Effector memory CD8-positive, alpha-beta T cell (primary cell): ENCODE results near the gene SMYD3.

ENCODE experiments used
- ATAC-seq: fragments of 150-1000 bp; cut with Tn5 transposase; replicated peaks from 2 replicates; pipeline ENCODE4 v1.10.0; 2021; ENCODE audit warnings: mild to moderate bottlenecking, moderate library complexity
- DNase-seq, 3 experiments: peaks; one replicate each; pipeline ENCODE4 v3.0.0; 2021
- H3K27ac Mint-ChIP-seq, 2 donors: one replicate each; pipeline ENCODE4 v1.8.0; 2022; ENCODE audit warnings: mild to moderate bottlenecking in 2 of 2, mixed read lengths in 2 of 2, moderate library complexity in 2 of 2
- H3K27me3 Mint-ChIP-seq, 2 donors: one replicate each; pipeline ENCODE4 v1.8.0; 2022; ENCODE audit warnings: mixed read lengths in 2 of 2
- H3K36me3 Mint-ChIP-seq: one replicate; pipeline ENCODE4 v1.8.0; 2022; ENCODE audit warnings: mild to moderate bottlenecking, moderate library complexity, mixed read lengths; ENCODE audit not compliant: insufficient read depth
- H3K4me1 Mint-ChIP-seq, 2 donors: one replicate each; pipeline ENCODE4 v1.8.0; 2022; ENCODE audit warnings: low read depth in 2 of 2, mixed read lengths in 2 of 2
- H3K4me3 Mint-ChIP-seq, 2 donors: one replicate each; pipeline ENCODE4 v1.8.0; 2022; ENCODE audit warnings: mild to moderate bottlenecking in 2 of 2, mixed read lengths in 2 of 2, moderate library complexity in 2 of 2
- H3K9me3 Mint-ChIP-seq, 2 donors: one replicate each; pipeline ENCODE4 v1.8.0; 2022; ENCODE audit warnings: mixed read lengths in 2 of 2

SMYD3 gene

GRCh38 chr1:246219508-246220030, 287.5 kb downstream of the SMYD3 start:
- H3K9me3 Mint-ChIP-seq: no peaks in the 10 kb centered on the region
- ATAC-seq: no peak
- no peak overlapping the region for H3K4me3 Mint-ChIP-seq
- no peaks in the 10 kb centered on the region for H3K27me3 Mint-ChIP-seq
- no peak overlapping the region for H3K27ac Mint-ChIP-seq
- DNase-seq: no peak
- peaks cover 0 to 4% of the 10 kb centered on the region in 2 donors for H3K4me1 Mint-ChIP-seq
- no peaks in the 10 kb centered on the region for H3K36me3 Mint-ChIP-seq

DNA sequence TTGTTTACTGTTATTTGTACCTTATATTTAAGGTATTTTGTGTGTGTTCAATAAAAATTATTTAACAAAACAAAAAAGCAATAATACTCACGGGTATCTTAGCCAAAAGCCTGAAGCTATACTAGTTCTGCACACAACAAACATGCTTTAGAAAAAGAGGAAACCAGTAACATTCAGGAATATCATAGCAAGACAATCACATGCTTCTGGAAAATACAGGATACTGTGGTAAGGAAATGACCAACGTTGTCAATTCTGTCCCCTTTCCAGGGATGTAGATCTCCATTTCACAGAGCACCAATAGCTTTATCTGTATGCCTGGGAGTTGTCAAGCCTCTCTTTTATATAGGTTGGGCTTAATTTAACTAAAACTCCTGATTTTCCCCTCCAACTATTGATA, 288.4 kb downstream of the SMYD3 start:
- Mint-ChIP-seq H3K4me3 (no peak overlapping the region), H3K27ac (no peak overlapping the region), H3K9me3 (no peaks in the 10 kb centered on the region), H3K27me3 (no peaks in the 10 kb centered on the region), H3K4me1 (peaks cover 0 to 4% of the 10 kb centered on the region in 2 donors), H3K36me3 (no peaks in the 10 kb centered on the region)
- DNase-seq (no peak), ATAC-seq (no peak)

DNA sequence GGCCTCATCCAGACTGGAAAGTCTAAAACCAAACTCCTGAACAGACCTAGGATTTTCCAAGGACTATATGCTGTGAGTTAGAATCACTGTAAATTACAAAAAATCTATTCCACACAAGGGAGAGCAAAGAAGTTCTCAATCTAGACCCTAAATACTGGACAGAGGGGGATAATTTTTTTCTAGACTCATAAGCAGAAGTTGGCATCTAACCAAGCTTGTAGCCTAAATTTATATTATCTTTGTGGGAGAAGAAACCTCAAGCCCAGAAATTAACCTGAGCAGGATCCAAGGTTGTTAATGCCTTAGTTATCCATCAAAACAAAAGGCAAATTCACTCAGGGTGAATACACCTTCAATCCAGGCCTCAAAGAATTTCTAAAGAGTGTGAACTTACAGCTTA, 290.2 kb downstream of the SMYD3 start:
- DNase-seq (no peak), ATAC-seq (no peak)
- Mint-ChIP-seq H3K36me3 (no peaks in the 10 kb centered on the region), H3K4me1 (peaks cover 0 to 4% of the 10 kb centered on the region in 2 donors), H3K4me3 (no peak overlapping the region), H3K9me3 (no peaks in the 10 kb centered on the region), H3K27ac (no peak overlapping the region), H3K27me3 (no peaks in the 10 kb centered on the region)

GRCh38 chr1:246215510-246215903, 291.6 kb downstream of the SMYD3 start:
- DNase-seq (no peak), ATAC-seq (no peak)
- Mint-ChIP-seq H3K4me3 (no peak overlapping the region), H3K36me3 (no peaks in the 10 kb centered on the region), H3K27ac (no peak overlapping the region), H3K9me3 (no peaks in the 10 kb centered on the region), H3K27me3 (no peaks in the 10 kb centered on the region), H3K4me1 (peaks cover 0 to 4% of the 10 kb centered on the region in 2 donors)

DNA sequence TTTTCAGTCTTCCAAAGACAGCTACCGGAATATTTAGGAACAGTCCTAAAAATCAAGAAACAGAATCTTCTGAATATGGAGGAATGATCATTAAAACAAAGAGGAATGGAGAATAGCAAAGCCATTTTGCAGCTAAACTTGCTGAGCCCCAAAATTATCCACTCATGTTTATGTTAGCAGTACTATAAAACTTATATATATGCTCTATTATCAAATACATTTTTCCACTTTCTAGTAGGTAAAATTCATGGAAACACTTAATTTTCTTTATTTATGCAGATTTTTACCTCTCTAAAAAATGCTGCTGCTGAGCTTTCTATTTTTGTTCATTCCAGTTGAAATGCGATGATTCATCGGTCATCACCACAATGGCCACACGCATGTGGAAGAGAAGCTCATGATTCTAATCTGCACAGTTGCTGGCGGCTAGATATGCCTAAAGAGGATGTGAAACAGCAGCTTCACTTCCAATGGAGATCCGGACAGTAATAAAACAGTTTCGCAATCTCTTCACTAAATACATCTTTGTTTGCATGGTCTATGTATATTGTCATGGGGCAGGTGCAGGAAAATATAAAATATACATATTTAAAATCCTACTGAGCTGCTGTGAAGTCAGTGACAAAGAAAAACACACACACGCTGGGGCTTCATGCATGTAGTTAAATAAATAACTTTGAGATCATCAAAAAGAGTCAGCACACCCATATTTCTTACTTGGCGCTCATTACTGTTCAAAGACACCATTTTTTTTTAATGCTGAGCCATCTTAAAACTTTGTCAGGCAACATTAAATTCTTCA, 292.2 kb downstream of the SMYD3 start:
- Mint-ChIP-seq H3K27ac (no peak overlapping the region), H3K36me3 (no peaks in the 10 kb centered on the region), H3K27me3 (no peaks in the 10 kb centered on the region), H3K4me1 (peaks cover 0 to 4% of the 10 kb centered on the region in 2 donors), H3K9me3 (no peaks in the 10 kb centered on the region), H3K4me3 (no peak overlapping the region)
- no peak for DNase-seq
- ATAC-seq: no peak

DNA sequence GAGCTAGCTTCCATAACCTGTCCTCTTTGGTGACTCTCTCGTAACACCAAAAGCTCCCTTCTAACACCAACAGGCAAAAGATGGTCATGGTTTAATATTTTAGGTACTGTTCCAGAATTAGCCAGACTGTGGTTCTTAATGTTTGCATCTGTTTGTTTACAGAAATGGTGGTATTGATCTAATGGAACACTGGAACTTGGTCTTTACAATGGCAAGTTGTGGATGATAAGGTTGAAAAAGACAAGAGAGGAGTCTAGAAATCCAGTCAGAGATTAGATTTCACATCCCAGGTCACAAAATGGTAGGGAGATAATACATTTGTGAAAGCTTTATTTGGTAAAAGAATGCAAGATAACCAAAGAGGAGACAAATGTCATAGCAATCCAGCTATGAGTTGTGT, 293.1 kb downstream of the SMYD3 start:
- no peaks in the 10 kb centered on the region for H3K27me3 Mint-ChIP-seq
- H3K4me1 Mint-ChIP-seq: peaks cover 0 to 4% of the 10 kb centered on the region in 2 donors
- no peak for ATAC-seq
- no peak overlapping the region for H3K27ac Mint-ChIP-seq
- no peak for DNase-seq
- no peak overlapping the region for H3K4me3 Mint-ChIP-seq
- no peaks in the 10 kb centered on the region for H3K36me3 Mint-ChIP-seq
- H3K9me3 Mint-ChIP-seq: no peaks in the 10 kb centered on the region

- ATAC-seq (no peak), DNase-seq (no peak)
- Mint-ChIP-seq H3K36me3 (no peaks in the 10 kb centered on the region), H3K9me3 (no peaks in the 10 kb centered on the region), H3K27me3 (no peaks in the 10 kb centered on the region), H3K4me3 (no peak overlapping the region), H3K27ac (no peak overlapping the region), H3K4me1 (peaks cover 0 to 4% of the 10 kb centered on the region in 2 donors)
Observed at GRCh38 chr1:246213502-246213901, 293.6 kb downstream of the SMYD3 start.

GRCh38 chr1:246213036-246213435, 294.0 kb downstream of the SMYD3 start:
- no peak for DNase-seq
- Mint-ChIP-seq H3K36me3 (no peaks in the 10 kb centered on the region), H3K4me3 (no peak overlapping the region), H3K27me3 (no peaks in the 10 kb centered on the region), H3K9me3 (no peaks in the 10 kb centered on the region), H3K4me1 (peaks cover 0 to 2% of the 10 kb centered on the region in 2 donors), H3K27ac (no peak overlapping the region)
- ATAC-seq: no peak

GRCh38 chr1:246212013-246212412, 295.1 kb downstream of the SMYD3 start:
- ATAC-seq (no peak), DNase-seq (no peak)
- H3K27me3 Mint-ChIP-seq: no peaks in the 10 kb centered on the region
- no peak overlapping the region for H3K27ac Mint-ChIP-seq
- H3K4me1 Mint-ChIP-seq: no peaks in the 10 kb centered on the region
- H3K36me3 Mint-ChIP-seq: no peaks in the 10 kb centered on the region
- no peaks in the 10 kb centered on the region for H3K9me3 Mint-ChIP-seq
- no peak overlapping the region for H3K4me3 Mint-ChIP-seq

GRCh38 chr1:246210756-246211155, 296.3 kb downstream of the SMYD3 start:
- DNase-seq (no peak), ATAC-seq (no peak)
- Mint-ChIP-seq H3K36me3 (no peaks in the 10 kb centered on the region), H3K27me3 (no peaks in the 10 kb centered on the region), H3K4me1 (no peaks in the 10 kb centered on the region), H3K9me3 (no peaks in the 10 kb centered on the region), H3K4me3 (no peak overlapping the region), H3K27ac (no peak overlapping the region)

DNA sequence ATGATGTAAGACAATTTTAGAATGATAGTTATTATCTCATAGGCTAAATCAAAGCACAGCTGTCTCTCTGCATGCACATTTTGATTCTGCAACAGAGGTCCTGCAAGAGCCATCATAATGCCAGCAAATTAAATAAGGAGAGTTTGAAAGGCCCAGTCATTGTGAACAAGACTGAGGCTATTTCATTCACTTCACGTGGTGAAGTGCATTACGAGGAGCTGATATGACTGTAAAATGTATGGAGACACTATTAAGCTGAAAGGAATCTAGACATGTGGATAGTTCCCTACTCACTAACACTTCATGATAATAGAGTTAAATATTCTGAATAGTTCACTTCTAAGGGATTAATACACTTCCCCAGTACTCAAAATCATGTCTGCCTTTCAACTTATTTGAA, 299.0 kb downstream of the SMYD3 start:
- Mint-ChIP-seq H3K9me3 (no peaks in the 10 kb centered on the region), H3K4me3 (no peak overlapping the region)

DNA sequence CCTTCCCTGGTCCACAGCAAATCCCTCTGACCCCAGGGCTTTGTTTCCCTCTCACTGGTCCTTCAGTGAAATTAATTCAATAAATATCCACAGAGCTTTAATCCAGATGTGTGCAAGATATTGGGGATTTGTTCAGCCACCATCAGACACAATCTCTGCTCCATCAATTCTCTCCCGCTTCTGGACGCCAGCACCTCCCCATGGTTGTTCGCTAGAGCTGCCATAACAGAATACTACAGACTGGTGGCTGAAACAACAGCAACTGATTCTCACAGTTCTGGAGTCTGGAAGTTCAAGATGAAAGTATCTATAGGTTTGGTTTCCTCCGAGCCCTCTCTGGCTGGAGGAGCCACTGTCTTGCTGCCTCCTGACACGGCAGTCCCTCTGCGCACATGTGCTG, 303.9 kb downstream of the SMYD3 start:
- Mint-ChIP-seq H3K27me3 (no peaks in the 10 kb centered on the region), H3K4me1 (no peaks in the 10 kb centered on the region), H3K36me3 (no peaks in the 10 kb centered on the region), H3K9me3 (no peaks in the 10 kb centered on the region), H3K4me3 (no peak overlapping the region), H3K27ac (no peak overlapping the region)
- no peak for DNase-seq
- ATAC-seq: no peak

More for the DNA sequence above, 299.0 kb downstream of the SMYD3 start:
- DNase-seq (no peak), ATAC-seq (no peak)
- Mint-ChIP-seq H3K27ac (no peak overlapping the region), H3K27me3 (no peaks in the 10 kb centered on the region), H3K36me3 (no peaks in the 10 kb centered on the region), H3K4me1 (no peaks in the 10 kb centered on the region)

- Mint-ChIP-seq H3K27me3 (no peaks in the 10 kb centered on the region), H3K4me3 (no peak overlapping the region)
Observed at GRCh38 chr1:246200738-246201137, 306.3 kb downstream of the SMYD3 start.

DNA sequence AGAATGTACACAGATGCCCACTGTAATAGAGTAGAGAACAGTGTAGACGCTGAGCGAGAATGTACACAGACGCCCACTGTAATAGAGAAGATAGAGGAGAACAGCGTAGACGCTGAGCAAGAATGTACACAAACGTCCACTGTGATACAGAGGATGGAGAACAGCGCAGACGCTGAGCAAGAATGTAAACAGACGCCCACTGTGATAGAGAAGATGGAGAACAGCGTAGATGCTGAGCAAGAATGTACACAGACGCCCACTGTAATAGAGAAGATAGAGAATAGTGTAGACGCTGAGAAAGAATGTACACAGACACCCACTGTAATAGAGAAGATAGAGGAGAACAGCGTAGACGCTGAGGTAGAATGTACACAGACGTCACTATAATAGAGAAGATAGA, 306.9 kb downstream of the SMYD3 start:
- Mint-ChIP-seq H3K36me3 (no peaks in the 10 kb centered on the region), H3K4me1 (no peaks in the 10 kb centered on the region), H3K4me3 (no peak overlapping the region), H3K9me3 (no peaks in the 10 kb centered on the region), H3K27me3 (no peaks in the 10 kb centered on the region), H3K27ac (no peak overlapping the region)
- no peak for DNase-seq
- no peak for ATAC-seq

More at GRCh38 chr1:246200738-246201137, 306.3 kb downstream of the SMYD3 start:
- Mint-ChIP-seq H3K27ac (no peak overlapping the region), H3K36me3 (no peaks in the 10 kb centered on the region), H3K4me1 (no peaks in the 10 kb centered on the region), H3K9me3 (no peaks in the 10 kb centered on the region)
- no peak for DNase-seq
- no peak for ATAC-seq
